ENCODE data around the gene PRDM12. TPM values are rescaled to one million over a fixed set of nuclear protein-coding genes. Genes with fewer than 3 reads are reported as not detected.

PRDM12 gene
- total RNA-seq, 2 experiments from 2014 or later = 0.14 TPM; not detected in 1

- Mint-ChIP-seq H3K9me3 (no peaks in the 10 kb centered on the region), H3K27ac (no peak overlapping the region)
- no peak for ATAC-seq
Measured at GRCh38 chr9:130635721-130636647, 28.4 kb upstream of the PRDM12 start.

GRCh38 chr9:130636648-130637020 is 27.8 kb upstream of the PRDM12 start:
- intact Hi-C loops (cut with micrococcal nuclease) = no loop called here
- Mint-ChIP-seq H3K9me3 (no peaks in the 10 kb centered on the region), H3K36me3 (ENCODE audit: low read depth) (peaks cover 17% of the 10 kb centered on the region), H3K4me3 (no peak overlapping the region), H3K4me1 (ENCODE audit: low read depth) (no peaks in the 10 kb centered on the region), H3K27ac (no peak overlapping the region), H3K27me3 (no peaks in the 10 kb centered on the region)
- no peak for TF ChIP-seq CTCF (IDR thresholded peaks at IDR 0.05)
- POLR2A ChIA-PET = no interaction called here
- CTCF ChIA-PET = no interaction called here
- ATAC-seq (no peak), DNase-seq (no peak)

More at GRCh38 chr9:130635721-130636647, 28.4 kb upstream of the PRDM12 start:
- Mint-ChIP-seq H3K4me3 (no peak overlapping the region), H3K27me3 (no peaks in the 10 kb centered on the region), H3K4me1 (ENCODE audit: low read depth) (no peaks in the 10 kb centered on the region), H3K36me3 (ENCODE audit: low read depth) (peaks cover 19% of the 10 kb centered on the region)
- no peak for DNase-seq
- ChIA-PET POLR2A (no interaction called here), CTCF (interaction anchor here (0.6 kb wide), 1 partner anchor 175 kb away, joined by 3 read pairs; no protein-coding TSS in a partner anchor)
- intact Hi-C loops (cut with micrococcal nuclease) = no loop called here
- TF ChIP-seq CTCF (IDR thresholded peaks at IDR 0.05) = no peak

- Mint-ChIP-seq H3K36me3 (ENCODE audit: low read depth) (peaks cover 13% of the 10 kb centered on the region), H3K9me3 (no peaks in the 10 kb centered on the region), H3K27ac (no peak overlapping the region), H3K4me3 (no peak overlapping the region), H3K27me3 (no peaks in the 10 kb centered on the region), H3K4me1 (ENCODE audit: low read depth) (no peaks in the 10 kb centered on the region)
- CTCF ChIA-PET = no interaction called here
- DNase-seq (no peak), ATAC-seq (no peak)
- TF ChIP-seq CTCF (IDR thresholded peaks at IDR 0.05) = no peak
- POLR2A ChIA-PET = no interaction called here
- intact Hi-C loops (cut with micrococcal nuclease) = no loop called here
Measured at GRCh38 chr9:130638284-130639123, 25.9 kb upstream of the PRDM12 start.

GRCh38 chr9:130639124-130639765 is 25.1 kb upstream of the PRDM12 start:
- DNase-seq = no peak
- peaks cover 13% of the 10 kb centered on the region for H3K36me3 Mint-ChIP-seq (ENCODE audit: low read depth)
- no peaks in the 10 kb centered on the region for H3K9me3 Mint-ChIP-seq
- intact Hi-C loops (cut with micrococcal nuclease) = no loop called here
- H3K27me3 Mint-ChIP-seq = no peaks in the 10 kb centered on the region
- CTCF ChIA-PET = no interaction called here
- no peak overlapping the region for H3K27ac Mint-ChIP-seq
- H3K4me3 Mint-ChIP-seq = no peak overlapping the region
- POLR2A ChIA-PET = no interaction called here
- no peaks in the 10 kb centered on the region for H3K4me1 Mint-ChIP-seq (ENCODE audit: low read depth)
- ATAC-seq = no peak
- no peak for TF ChIP-seq CTCF (IDR thresholded peaks at IDR 0.05)

All from activated CD8-positive, alpha-beta T cell treated with anti-CD3 and anti-CD28 coated beads for 36 hours (primary cell).